K562 (cell line): ENCODE measurements around the gene SLC12A6. TPM values are rescaled to one million over a fixed set of nuclear protein-coding genes. Genes with fewer than 3 reads are reported as not detected.

Experiments
- BACH1 ChIP-seq: fragments of 200-800 bp; sonication (Bioruptor generic); IDR thresholded peaks from 2 replicates; pipeline ENCODE4 v1.6.1; 2016; ENCODE audit warnings: missing genetic modification characterization, missing compliant biosample characterization
- BHLHE40 ChIP-seq: IDR thresholded peaks from 2 replicates; pipeline ENCODE4 v1.6.1; 2011; ENCODE audit warnings: low read length, improper control_type of control experiment
- CSDE1 ChIP-seq, 2 experiments: fragments of 450-650 bp; IDR thresholded peaks; 2 replicates each; pipeline ENCODE4 v1.6.1; 2016; ENCODE audit warnings: mild to moderate bottlenecking in 1 of 2
- HNRNPH1 ChIP-seq: fragments of 200-400 bp; formaldehyde crosslinking; optimal IDR thresholded peaks from 2 replicates; pipeline ENCODE3; 2017; ENCODE audit warnings: low read depth, mild to moderate bottlenecking, low read length, moderate library complexity
- NELFE ChIP-seq: IDR thresholded peaks from 2 replicates; pipeline ENCODE4 v1.6.1; 2011; ENCODE audit warnings: mild to moderate bottlenecking; ENCODE audit not compliant: insufficient read depth, insufficient read length
- NUFIP1 ChIP-seq: fragments of 450-650 bp; IDR thresholded peaks from 2 replicates; pipeline ENCODE4 v1.6.1; 2018; ENCODE audit not compliant: partially characterized antibody
- RBM22 ChIP-seq: fragments of 200-400 bp; formaldehyde crosslinking; IDR thresholded peaks from 2 replicates; pipeline ENCODE4 v1.6.1; 2018; ENCODE audit warnings: low read length, low read depth; ENCODE audit not compliant: poor library complexity, severe bottlenecking
- RCOR1 ChIP-seq, 2 experiments: IDR thresholded peaks; 2 replicates each; pipeline ENCODE4 v1.6.1; 2012; ENCODE audit warnings: low read depth in 2 of 2, low read length in 2 of 2, borderline replicate concordance in 1 of 2, improper control_type of control experiment in 1 of 2
- ZFP1 ChIP-seq: fragments of 450-650 bp; formaldehyde crosslinking; IDR thresholded peaks from 2 replicates; pipeline ENCODE4 v1.4.0; 2020; ENCODE audit warnings: mild to moderate bottlenecking, mixed read lengths
- ZKSCAN3 ChIP-seq: fragments of 250-450 bp; sonication (Bioruptor Pico); IDR thresholded peaks from 2 replicates; pipeline ENCODE4 v1.4.0; 2020
- ZNF12 ChIP-seq: sonication (generic); formaldehyde crosslinking; IDR thresholded peaks from 2 replicates; pipeline ENCODE4 v1.4.0; 2020; ENCODE audit warnings: mild to moderate bottlenecking, missing genetic modification reagents
- ZNF263 ChIP-seq: sonication (generic); formaldehyde crosslinking; IDR thresholded peaks from 2 replicates; pipeline ENCODE4 v1.8.0; 2022; ENCODE audit warnings: mild to moderate bottlenecking, missing genetic modification reagents, borderline replicate concordance
- ZNF699 ChIP-seq: fragments of 250-450 bp; sonication (Bioruptor Pico); IDR thresholded peaks from 2 replicates; pipeline ENCODE4 v1.8.0; 2021; ENCODE audit warnings: mild to moderate bottlenecking, moderate library complexity; ENCODE audit not compliant: insufficient replicate concordance
- ZNF766 ChIP-seq: fragments of 200-800 bp; sonication (Bioruptor generic); conservative IDR thresholded peaks from 2 replicates; pipeline ENCODE4 v1.6.1; 2016; ENCODE audit warnings: missing genetic modification characterization, missing compliant biosample characterization
- polyA plus RNA-seq, 8 experiments: library from polyadenylated mRNA; depleted of rRNA in 4 of 8; stranded (reverse) in 5 of 8; unstranded in 3 of 8; fragments of >200 nt; fragmentation: Nextera tagmentation in 2 of 8; fragmentation: Illumina TruSeq in 1 of 8; extraction: Ambion mirVana in 2 of 8; extraction: Trizol in 1 of 8; gene quantifications; 2 replicates each; pipeline versions ENCODE4 v1.2.1 to v1.2.3, GENCODE V29; 2011 to 2014; ENCODE audit warnings: inconsistent platforms in 1 of 8, missing spikeins in 1 of 8
- total RNA-seq, 7 experiments: library from RNA; depleted of rRNA in 6 of 7; stranded (reverse); fragments of >200 nt in 6 of 7; fragmentation: Illumina TruSeq in 2 of 7; extraction: Trizol in 2 of 7; gene quantifications; 2 replicates each; pipeline versions ENCODE4 v1.2.1 to v1.2.3, GENCODE V29; 2011 to 2021; ENCODE audit warnings: low replicate concordance in 1 of 7
- TF ChIP-seq, protein P1 (sequence below): fragments of 450-650 bp; IDR thresholded peaks from 2 replicates; pipeline ENCODE4 v1.6.1; 2014; ENCODE audit warnings: low read depth, mild to moderate bottlenecking, moderate library complexity, borderline replicate concordance
- TF ChIP-seq, protein P2 (sequence below): sonication (generic); formaldehyde crosslinking; IDR thresholded peaks from 2 replicates; pipeline ENCODE4 v1.8.0; 2022; ENCODE audit warnings: missing genetic modification reagents, mild to moderate bottlenecking, borderline replicate concordance
- TF ChIP-seq, protein P3 (sequence below): sonication (generic); formaldehyde crosslinking; IDR thresholded peaks from 2 replicates; pipeline ENCODE4 v1.8.0; 2022; ENCODE audit warnings: missing genetic modification reagents, mild to moderate bottlenecking, borderline replicate concordance
- TF ChIP-seq, protein P4 (sequence below): sonication (generic); formaldehyde crosslinking; IDR thresholded peaks from 2 replicates; pipeline ENCODE4 v1.8.1; 2022; ENCODE audit warnings: missing genetic modification reagents
- TF ChIP-seq, protein P5 (sequence below): fragments of 450-650 bp; formaldehyde crosslinking; conservative IDR thresholded peaks from 2 replicates; pipeline ENCODE4 v1.4.0; 2022; ENCODE audit warnings: mild to moderate bottlenecking, missing genetic modification characterization

Gene SLC12A6
- total and polyA plus RNA-seq, 9 of the 15 experiments (the other 6 are each of a cell fraction or from before 2014, with no cell fraction given): 1.4 to 16.4 (median 6.7) TPM

DNA sequence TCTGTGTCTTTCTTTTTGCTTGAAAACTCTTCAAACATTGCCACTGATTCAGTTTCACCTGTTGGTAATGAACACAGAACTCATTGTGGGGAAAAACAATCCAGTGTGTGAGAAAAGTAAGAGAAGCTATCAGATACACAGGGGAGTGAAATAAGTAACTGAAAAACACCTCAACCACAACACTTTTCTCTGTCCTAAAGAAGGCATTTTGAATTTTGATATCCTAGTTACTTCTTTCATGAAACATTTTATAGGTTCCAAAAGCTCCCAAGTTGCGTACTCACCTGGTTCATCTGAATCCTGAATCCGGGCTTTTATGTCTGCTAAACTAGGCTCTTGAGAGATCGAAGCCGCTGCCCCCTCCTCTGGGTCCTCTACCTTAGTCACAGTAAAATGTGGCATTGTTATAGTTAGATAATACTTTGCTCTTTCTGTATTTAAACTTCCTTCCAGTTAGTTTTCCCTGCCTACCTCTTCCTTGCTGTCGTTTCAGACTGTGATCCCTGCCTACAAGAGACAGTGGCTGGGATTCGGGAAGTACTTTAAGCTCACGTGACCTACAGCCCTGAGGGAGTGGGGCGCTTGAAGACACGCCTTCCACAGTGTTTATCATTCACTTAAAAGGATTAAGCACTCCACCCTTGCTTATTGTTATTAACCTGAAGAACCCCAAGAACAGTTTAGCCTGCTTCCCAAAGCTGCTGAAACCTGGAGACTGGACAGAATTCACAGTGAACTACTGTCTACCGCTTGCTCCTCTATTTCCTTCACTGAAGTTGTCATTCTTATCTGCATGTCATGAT is 19.1 kb downstream of the SLC12A6 start (continued):
- TF ChIP-seq, protein P1, sequence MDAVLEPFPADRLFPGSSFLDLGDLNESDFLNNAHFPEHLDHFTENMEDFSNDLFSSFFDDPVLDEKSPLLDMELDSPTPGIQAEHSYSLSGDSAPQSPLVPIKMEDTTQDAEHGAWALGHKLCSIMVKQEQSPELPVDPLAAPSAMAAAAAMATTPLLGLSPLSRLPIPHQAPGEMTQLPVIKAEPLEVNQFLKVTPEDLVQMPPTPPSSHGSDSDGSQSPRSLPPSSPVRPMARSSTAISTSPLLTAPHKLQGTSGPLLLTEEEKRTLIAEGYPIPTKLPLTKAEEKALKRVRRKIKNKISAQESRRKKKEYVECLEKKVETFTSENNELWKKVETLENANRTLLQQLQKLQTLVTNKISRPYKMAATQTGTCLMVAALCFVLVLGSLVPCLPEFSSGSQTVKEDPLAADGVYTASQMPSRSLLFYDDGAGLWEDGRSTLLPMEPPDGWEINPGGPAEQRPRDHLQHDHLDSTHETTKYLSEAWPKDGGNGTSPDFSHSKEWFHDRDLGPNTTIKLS: no peak
- TF ChIP-seq HNRNPH1 (no peak), ZNF699 (CRISPR knock-in tag) (no peak), RBM22 (no peak), BHLHE40 (peak; percentile 94), ZNF766 (CRISPR knock-in tag) (no peak), ZNF12 (CRISPR knock-in tag) (no peak), ZKSCAN3 (CRISPR knock-in tag) (no peak), NUFIP1 (no peak), BACH1 (tag) (no peak), RCOR1 (IDR thresholded peaks at IDR 0.05; ENCODE audit: borderline replicate concordance in 1 of 2, low read depth in 2 of 2, low read length in 2 of 2) (no peak), ZFP1 (CRISPR knock-in tag) (no peak), CSDE1 (IDR thresholded peaks at IDR 0.05) (no peak), ZNF263 (CRISPR knock-in tag) (no peak), NELFE (no peak)
- TF ChIP-seq, protein P2, sequence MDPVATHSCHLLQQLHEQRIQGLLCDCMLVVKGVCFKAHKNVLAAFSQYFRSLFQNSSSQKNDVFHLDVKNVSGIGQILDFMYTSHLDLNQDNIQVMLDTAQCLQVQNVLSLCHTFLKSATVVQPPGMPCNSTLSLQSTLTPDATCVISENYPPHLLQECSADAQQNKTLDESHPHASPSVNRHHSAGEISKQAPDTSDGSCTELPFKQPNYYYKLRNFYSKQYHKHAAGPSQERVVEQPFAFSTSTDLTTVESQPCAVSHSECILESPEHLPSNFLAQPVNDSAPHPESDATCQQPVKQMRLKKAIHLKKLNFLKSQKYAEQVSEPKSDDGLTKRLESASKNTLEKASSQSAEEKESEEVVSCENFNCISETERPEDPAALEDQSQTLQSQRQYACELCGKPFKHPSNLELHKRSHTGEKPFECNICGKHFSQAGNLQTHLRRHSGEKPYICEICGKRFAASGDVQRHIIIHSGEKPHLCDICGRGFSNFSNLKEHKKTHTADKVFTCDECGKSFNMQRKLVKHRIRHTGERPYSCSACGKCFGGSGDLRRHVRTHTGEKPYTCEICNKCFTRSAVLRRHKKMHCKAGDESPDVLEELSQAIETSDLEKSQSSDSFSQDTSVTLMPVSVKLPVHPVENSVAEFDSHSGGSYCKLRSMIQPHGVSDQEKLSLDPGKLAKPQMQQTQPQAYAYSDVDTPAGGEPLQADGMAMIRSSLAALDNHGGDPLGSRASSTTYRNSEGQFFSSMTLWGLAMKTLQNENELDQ (CRISPR knock-in tag): no peak
- TF ChIP-seq, protein P3, sequence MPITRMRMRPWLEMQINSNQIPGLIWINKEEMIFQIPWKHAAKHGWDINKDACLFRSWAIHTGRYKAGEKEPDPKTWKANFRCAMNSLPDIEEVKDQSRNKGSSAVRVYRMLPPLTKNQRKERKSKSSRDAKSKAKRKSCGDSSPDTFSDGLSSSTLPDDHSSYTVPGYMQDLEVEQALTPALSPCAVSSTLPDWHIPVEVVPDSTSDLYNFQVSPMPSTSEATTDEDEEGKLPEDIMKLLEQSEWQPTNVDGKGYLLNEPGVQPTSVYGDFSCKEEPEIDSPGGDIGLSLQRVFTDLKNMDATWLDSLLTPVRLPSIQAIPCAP: no peak
- TF ChIP-seq, protein P4, sequence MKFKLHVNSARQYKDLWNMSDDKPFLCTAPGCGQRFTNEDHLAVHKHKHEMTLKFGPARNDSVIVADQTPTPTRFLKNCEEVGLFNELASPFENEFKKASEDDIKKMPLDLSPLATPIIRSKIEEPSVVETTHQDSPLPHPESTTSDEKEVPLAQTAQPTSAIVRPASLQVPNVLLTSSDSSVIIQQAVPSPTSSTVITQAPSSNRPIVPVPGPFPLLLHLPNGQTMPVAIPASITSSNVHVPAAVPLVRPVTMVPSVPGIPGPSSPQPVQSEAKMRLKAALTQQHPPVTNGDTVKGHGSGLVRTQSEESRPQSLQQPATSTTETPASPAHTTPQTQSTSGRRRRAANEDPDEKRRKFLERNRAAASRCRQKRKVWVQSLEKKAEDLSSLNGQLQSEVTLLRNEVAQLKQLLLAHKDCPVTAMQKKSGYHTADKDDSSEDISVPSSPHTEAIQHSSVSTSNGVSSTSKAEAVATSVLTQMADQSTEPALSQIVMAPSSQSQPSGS (CRISPR knock-in tag): no peak
- TF ChIP-seq, protein P5, sequence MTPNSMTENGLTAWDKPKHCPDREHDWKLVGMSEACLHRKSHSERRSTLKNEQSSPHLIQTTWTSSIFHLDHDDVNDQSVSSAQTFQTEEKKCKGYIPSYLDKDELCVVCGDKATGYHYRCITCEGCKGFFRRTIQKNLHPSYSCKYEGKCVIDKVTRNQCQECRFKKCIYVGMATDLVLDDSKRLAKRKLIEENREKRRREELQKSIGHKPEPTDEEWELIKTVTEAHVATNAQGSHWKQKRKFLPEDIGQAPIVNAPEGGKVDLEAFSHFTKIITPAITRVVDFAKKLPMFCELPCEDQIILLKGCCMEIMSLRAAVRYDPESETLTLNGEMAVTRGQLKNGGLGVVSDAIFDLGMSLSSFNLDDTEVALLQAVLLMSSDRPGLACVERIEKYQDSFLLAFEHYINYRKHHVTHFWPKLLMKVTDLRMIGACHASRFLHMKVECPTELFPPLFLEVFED (CRISPR knock-in tag): no peak
